WERI-Rb-1 (cell line): Measurements from ENCODE around the gene TWIST2.

ENCODE experiments used
- DNase-seq: peaks from one replicate; pipeline ENCODE4 v3.0.0-alpha.2; 2020
- H3K27ac ChIP-seq: fragments of 250-450 bp; sonication (Bioruptor Pico); 2 replicates; pipeline ENCODE4 v1.5.1; 2020; ENCODE audit warnings: mild to moderate bottlenecking, moderate library complexity
- H3K27me3 ChIP-seq: fragments of 250-450 bp; sonication (Bioruptor Pico); 2 replicates; pipeline ENCODE4 v1.5.1; 2021; ENCODE audit warnings: mild to moderate bottlenecking, low read depth, moderate library complexity; ENCODE audit not compliant: insufficient read depth, severe bottlenecking
- H3K36me3 ChIP-seq: fragments of 250-450 bp; sonication (Bioruptor Pico); 2 replicates; pipeline ENCODE4 v1.5.1; 2020; ENCODE audit warnings: mild to moderate bottlenecking, moderate library complexity
- H3K4me3 ChIP-seq: 2 replicates; pipeline ENCODE4 v1.5.1; 2011; ENCODE audit warnings: low read depth, mild to moderate bottlenecking, control low read depth, low read length
- H3K9me3 ChIP-seq: fragments of 250-450 bp; sonication (Bioruptor Pico); 2 replicates; pipeline ENCODE4 v1.5.1; 2021; ENCODE audit warnings: mild to moderate bottlenecking, moderate library complexity; ENCODE audit not compliant: severe bottlenecking
- CTCF ChIP-seq: IDR thresholded peaks from 2 replicates; pipeline ENCODE4 v1.5.1; 2011; ENCODE audit warnings: low read depth, mild to moderate bottlenecking, control low read depth, inconsistent platforms, low read length

Gene TWIST2

GRCh38 chr2:238938401-238939055 is 90.6 kb downstream of the TWIST2 start:
- DNase-seq = no peak
- no peak overlapping the region for H3K4me3 ChIP-seq
- no peak for TF ChIP-seq CTCF
- no peaks in the 10 kb centered on the region for H3K36me3 ChIP-seq
- H3K27ac ChIP-seq = no peak overlapping the region
- peaks cover 91% of the 10 kb centered on the region for H3K27me3 ChIP-seq
- peaks cover 3% of the 10 kb centered on the region for H3K9me3 ChIP-seq

- H3K9me3 ChIP-seq = no peaks in the 10 kb centered on the region
- no peak for TF ChIP-seq CTCF
- no peak overlapping the region for H3K27ac ChIP-seq
- DNase-seq = no peak
- no peaks in the 10 kb centered on the region for H3K36me3 ChIP-seq
- H3K4me3 ChIP-seq = no peak overlapping the region
- peaks cover 92% of the 10 kb centered on the region for H3K27me3 ChIP-seq
Observed at GRCh38 chr2:238939074-238939473, 91.2 kb downstream of the TWIST2 start.

GRCh38 chr2:238939521-238940403 is 91.9 kb downstream of the TWIST2 start:
- no peak overlapping the region for H3K27ac ChIP-seq
- TF ChIP-seq CTCF = no peak
- DNase-seq = no peak
- peaks cover 92% of the 10 kb centered on the region for H3K27me3 ChIP-seq
- no peaks in the 10 kb centered on the region for H3K9me3 ChIP-seq
- no peaks in the 10 kb centered on the region for H3K36me3 ChIP-seq
- H3K4me3 ChIP-seq = no peak overlapping the region

GRCh38 chr2:238940806-238941205 is 92.9 kb downstream of the TWIST2 start:
- Histone ChIP-seq H3K4me3 (no peak overlapping the region), H3K27me3 (peaks cover 90% of the 10 kb centered on the region), H3K27ac (no peak overlapping the region), H3K36me3 (no peaks in the 10 kb centered on the region), H3K9me3 (no peaks in the 10 kb centered on the region)
- DNase-seq = no peak
- no peak for TF ChIP-seq CTCF

GRCh38 chr2:238941262-238941792 is 93.4 kb downstream of the TWIST2 start:
- Histone ChIP-seq H3K4me3 (no peak overlapping the region), H3K27ac (no peak overlapping the region), H3K36me3 (no peaks in the 10 kb centered on the region), H3K27me3 (peaks cover 88% of the 10 kb centered on the region), H3K9me3 (no peaks in the 10 kb centered on the region)
- no peak for DNase-seq
- no peak for TF ChIP-seq CTCF
